ENCODE results near the gene AHRR.

GRCh38 chr5:475704-476101, 154.2 kb downstream of the AHRR start:
- TF ChIP-seq CTCF (IDR thresholded peaks at IDR 0.05) (no peak), POLR2AphosphoS5 (IDR thresholded peaks at IDR 0.05) (no peak)
